ENCODE results near the gene GRM1.

The GRM1 gene

DNA sequence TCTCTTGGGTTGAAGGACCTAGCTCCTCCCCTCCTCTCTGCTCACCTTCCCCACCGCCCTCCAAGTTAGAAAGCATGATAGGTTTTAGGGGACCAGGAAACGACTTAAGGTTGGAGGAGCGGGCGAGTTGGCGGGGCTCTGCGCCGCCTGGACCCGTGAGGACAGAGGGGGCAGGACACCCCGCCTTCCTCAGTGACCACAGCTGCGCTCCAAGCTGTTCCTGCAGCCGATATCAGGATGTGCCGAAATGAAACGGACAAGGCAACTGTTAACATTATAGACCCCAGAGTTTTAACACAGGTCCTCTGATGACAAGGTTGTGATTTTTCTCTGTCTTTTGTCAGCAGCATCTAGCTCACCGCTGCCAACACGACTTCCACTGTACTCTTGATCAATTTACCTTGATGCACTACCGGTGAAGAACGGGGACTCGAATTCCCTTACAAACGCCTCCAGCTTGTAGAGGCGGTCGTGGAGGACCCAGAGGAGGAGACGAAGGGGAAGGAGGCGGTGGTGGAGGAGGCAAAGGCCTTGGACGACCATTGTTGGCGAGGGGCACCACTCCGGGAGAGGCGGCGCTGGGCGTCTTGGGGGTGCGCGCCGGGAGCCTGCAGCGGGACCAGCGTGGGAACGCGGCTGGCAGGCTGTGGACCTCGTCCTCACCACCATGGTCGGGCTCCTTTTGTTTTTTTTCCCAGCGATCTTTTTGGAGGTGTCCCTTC lies at the start of gene GRM1:
Gene GRM1 (plus strand): TSS at position 212 of the 722 bp plus-strand sequence. CDS start 456 bp downstream, at position 668.
- no peak for DNase-seq

DNA sequence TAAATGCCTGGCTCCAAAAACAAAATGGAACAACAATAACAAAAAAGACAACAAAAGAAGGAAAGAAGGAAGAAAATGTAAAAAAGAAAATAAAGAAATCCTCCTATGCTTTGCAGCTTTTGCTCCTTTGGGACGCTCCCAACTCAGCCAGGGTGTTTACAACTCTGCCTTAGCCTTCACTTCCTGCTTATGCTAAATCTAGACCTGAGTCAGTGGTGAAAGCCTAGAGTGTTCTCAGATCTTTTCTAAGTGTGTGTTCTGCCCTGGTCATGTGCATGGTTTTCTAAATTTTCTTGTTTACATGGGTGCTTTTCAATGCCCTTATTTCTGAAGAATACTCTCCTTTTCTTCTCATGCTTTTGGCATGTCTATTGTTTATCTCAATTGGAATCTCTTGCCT lies 19.5 kb upstream of the GRM1 start:
- DNase-seq: no peak

- no peak for DNase-seq
Observed at GRCh38 chr6:146014233-146014632, 14.6 kb upstream of the GRM1 start.

- no peak for DNase-seq
Observed at GRCh38 chr6:146017672-146018071, 11.2 kb upstream of the GRM1 start.

- DNase-seq: no peak
Observed at GRCh38 chr6:146026873-146027272, 2.0 kb upstream of the GRM1 start.

DNA sequence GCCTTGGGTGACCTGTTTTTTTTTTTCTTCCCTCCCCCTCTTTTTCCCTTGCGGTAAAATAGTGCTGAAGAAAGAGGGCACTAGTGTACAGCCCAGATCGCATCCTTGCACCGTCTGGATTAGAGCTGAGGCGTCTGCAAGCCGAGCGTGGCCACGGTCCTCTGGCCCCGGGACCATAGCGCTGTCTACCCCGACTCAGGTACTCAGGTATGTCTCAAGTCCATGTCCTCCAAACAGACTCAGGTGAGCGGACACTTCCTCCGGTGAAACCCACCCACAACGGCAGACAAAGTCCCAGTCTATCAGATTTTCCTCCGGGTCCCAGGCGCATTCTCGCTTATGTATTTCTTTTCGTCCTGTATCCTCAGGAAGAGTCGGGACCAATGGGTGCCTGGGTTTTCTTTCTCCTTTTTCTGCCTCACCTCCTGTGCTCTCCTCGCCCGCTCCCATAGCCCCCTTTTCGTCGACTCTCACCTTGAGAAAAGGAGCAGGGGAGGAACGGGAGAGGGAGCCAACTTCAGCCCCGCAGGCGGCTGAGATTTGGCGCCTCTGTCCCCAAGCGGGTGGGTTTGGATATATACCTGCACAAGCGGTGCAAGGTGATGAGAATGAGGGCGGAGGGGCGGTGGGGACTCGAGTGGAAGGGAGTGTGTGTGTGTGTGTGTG lies 1.1 kb upstream of the GRM1 start:
- DNase-seq: no peak

- no peak for DNase-seq
Observed at GRCh38 chr6:146028252-146028795, 538 bp upstream of the GRM1 start.

DNA sequence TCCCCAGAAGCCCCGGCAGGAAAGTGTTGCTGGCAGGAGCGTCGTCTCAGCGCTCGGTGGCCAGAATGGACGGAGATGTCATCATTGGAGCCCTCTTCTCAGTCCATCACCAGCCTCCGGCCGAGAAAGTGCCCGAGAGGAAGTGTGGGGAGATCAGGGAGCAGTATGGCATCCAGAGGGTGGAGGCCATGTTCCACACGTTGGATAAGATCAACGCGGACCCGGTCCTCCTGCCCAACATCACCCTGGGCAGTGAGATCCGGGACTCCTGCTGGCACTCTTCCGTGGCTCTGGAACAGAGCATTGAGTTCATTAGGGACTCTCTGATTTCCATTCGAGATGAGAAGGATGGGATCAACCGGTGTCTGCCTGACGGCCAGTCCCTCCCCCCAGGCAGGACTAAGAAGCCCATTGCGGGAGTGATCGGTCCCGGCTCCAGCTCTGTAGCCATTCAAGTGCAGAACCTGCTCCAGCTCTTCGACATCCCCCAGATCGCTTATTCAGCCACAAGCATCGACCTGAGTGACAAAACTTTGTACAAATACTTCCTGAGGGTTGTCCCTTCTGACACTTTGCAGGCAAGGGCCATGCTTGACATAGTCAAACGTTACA lies 817 bp downstream of the GRM1 start:
- no peak for DNase-seq

GRCh38 chr6:146032387-146032786 lies 3.5 kb downstream of the GRM1 start:
- DNase-seq: no peak

- DNase-seq: no peak
Observed at GRCh38 chr6:146040360-146040759, 11.5 kb downstream of the GRM1 start.

DNA sequence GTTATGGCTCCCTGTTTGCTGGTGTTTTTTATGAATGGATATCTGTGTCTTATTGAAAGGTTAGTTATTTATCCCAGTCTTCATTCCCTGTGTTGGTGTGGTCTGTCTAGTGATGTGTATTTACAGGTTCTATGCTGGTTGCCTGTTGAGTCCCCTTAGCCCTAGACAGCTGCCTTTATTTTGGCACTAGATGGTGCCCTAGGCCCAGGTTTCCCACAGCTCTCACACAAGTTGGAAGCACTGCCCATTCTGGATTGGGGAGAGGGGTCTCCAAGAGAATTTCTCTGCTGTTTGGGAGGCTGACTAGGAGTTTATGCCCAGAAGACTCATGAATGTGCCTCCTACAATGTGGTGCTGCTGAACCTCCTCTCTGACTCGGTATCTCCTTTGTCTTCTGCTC lies 12.4 kb downstream of the GRM1 start:
- peak; percentile 3 for DNase-seq

- DNase-seq: peak; percentile 40
Observed at GRCh38 chr6:146047371-146047770, 18.5 kb downstream of the GRM1 start.

GRCh38 chr6:146050168-146050567 lies 21.3 kb downstream of the GRM1 start:
- no peak for DNase-seq

DNA sequence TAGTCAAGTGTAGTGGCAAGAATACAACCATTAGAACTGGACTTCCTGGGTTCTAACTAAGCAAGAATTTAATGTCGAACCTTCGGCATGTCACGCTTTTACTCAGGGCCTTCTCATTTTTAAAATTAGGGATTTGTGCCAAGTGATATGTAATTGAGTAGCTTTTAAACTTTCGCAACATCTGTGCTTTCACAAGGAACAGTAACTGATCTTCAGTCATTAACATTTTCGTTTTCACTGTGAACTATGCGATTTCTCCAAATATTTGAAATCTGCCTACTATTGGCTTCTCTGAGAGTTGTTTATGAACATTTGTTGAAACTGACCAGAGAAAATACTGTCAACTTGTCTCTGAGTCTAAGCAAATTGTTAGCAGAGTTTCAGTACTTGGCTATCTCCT lies 27.6 kb downstream of the GRM1 start:
- no peak for DNase-seq

- no peak for DNase-seq
Observed at GRCh38 chr6:146065690-146066089, 36.8 kb downstream of the GRM1 start.

DNA sequence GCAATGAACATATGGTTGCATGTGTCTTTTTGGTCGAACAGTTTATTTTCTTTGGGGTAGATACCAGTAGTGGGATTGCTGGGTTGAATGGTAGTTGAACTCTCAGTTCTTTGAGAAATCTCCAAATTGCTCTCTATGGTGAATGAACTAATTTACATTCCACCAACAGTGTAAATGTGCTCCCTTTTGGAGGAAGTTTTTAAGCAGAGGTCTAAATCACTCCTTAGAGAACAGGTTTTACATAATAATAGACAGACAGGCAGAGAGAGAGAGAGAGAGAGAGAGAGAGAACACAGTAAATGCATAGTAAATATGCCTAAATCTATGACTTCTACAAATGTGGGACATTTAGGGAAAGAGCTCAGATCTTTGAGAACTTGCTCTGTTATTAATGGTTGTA lies 37.6 kb downstream of the GRM1 start:
- no peak for DNase-seq

DNA sequence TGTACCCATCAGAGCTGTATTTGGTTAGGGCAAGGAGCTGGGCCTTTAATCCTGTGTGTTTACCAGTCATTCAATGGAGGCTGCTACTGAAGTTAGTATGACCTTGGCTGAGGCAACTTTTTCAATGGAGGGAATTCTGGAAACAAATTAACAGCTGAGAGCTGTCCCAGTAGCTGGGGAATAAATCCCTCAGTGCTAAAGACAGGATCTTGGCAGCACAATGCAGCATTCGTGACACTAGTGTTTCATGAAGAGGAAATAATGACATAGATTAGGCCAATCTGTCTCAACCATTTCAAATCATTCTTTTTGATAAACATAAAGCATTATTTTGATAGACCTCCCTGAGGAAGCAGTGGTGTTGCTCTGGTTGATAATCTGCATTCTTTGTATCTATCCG lies 42.9 kb downstream of the GRM1 start:
- no peak for DNase-seq

DNA sequence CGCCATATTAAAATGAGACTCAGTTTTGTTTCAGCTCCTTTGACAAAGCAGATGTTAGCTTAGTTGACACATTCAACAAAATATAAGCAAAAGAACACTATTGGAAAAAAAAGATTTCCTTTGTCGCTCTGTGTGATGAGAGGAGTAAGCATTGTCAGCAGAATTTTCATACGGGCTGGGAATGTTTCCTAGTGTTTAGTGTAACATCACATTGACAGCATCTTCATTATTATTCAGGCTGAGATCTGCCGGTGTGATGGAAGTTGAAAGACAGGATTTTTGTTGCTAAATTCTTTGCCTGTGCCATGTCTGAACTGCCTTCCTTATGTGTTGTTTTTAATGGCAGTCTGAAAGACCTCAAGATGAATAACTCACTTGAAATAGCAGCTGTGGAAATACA lies 49.1 kb downstream of the GRM1 start:
- no peak for DNase-seq

DNA sequence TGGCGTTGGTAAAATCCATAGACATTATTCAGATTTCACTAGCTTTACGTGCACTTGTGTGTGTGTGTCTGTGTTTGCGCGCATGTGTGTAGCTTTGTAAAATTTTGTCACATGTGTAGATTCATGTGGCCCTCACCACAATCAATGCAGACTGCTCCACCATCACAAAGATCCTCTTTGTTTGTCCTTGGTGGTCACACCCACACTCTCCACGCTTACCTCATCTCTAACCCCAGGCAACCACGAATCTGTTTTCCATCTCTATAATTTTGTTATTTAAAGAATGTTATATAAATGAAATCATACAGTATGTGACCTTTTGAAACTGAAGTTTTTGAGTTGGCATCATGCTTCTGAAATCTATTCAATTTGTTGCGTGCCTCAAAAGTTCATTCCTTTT lies 58.5 kb downstream of the GRM1 start:
- DNase-seq: no peak

GRCh38 chr6:146090474-146090873 lies 61.6 kb downstream of the GRM1 start:
- no peak for DNase-seq

- no peak for DNase-seq
Observed at GRCh38 chr6:146092961-146093686, 64.3 kb downstream of the GRM1 start.

- no peak for DNase-seq
Observed at GRCh38 chr6:146095481-146095880, 66.6 kb downstream of the GRM1 start.

GRCh38 chr6:146097586-146097985 lies 68.7 kb downstream of the GRM1 start:
- no peak for DNase-seq

Data from NCI-H1694 (cell line).